DND-41 (cell line): ENCODE measurements around the gene CD82.

Experiments
- CTCF ChIP-seq: IDR thresholded peaks from 2 replicates; pipeline ENCODE4 v1.5.1; 2012; ENCODE audit warnings: borderline replicate concordance, low read length, moderate library complexity, mild to moderate bottlenecking; ENCODE audit not compliant: poor library complexity, severe bottlenecking; ENCODE audit errors: extremely low read depth
- EZH2 ChIP-seq: IDR thresholded peaks from 3 replicates; pipeline ENCODE4 v1.6.1; 2012; ENCODE audit warnings: borderline replicate concordance, low read depth, mild to moderate bottlenecking, moderate library complexity, low read length, inconsistent platforms; ENCODE audit not compliant: severe bottlenecking

GRCh38 chr11:44597358-44598012 is 32.0 kb downstream of the CD82 start:
- TF ChIP-seq CTCF: no peak
- no peak for TF ChIP-seq EZH2
